ENCODE results near the gene L3MBTL4. TPM values are rescaled to one million over a fixed set of nuclear protein-coding genes. Genes with fewer than 3 reads are reported as not detected.

Gene L3MBTL4
- total and polyA plus RNA-seq, 7 donors, result 0.04 to 1.3 (median 0.22) TPM

- H3K27ac ChIP-seq, result no peak overlapping the region
- TF ChIP-seq CTCF (IDR thresholded peaks at IDR 0.05), result no peak
Observed at GRCh38 chr18:6370410-6370809, 44.3 kb downstream of the L3MBTL4 start.

DNA sequence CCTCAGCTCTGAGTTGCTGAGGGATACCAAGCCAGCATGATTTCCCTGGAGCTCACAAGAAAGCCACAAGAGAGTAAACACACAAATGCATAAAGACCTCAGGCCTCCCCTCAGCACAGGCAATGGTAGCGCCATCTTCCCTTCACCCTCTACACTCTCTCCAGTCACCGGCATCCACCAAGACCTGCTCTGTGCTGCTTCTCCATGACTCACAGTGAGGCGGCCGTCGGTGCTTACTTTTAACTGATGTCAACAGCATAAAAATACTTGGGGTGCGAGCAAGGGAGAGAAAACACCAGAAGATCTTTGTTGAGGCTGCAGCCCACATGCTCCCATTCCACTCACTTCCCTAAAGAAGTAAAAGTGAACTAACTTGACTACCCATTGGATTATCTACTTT, 46.7 kb downstream of the L3MBTL4 start:
- ATAC-seq, result no peak
- WGBS, 3 donors, result 96% methylated on average over 6 of the region's 6 CpGs
- intact Hi-C loops (cut with DNase I), result no loop called here
- TF ChIP-seq CTCF (IDR thresholded peaks at IDR 0.05), result no peak
- Histone ChIP-seq H3K4me1 (no peaks in the 10 kb centered on the region), H3K27me3 (ENCODE audit: insufficient read depth in 3 of 3, low read length in 2 of 3) (no peaks in the 10 kb centered on the region), H3K27ac (no peak overlapping the region), H3K4me3 (no peak overlapping the region), H3K9me3 (no peaks in the 10 kb centered on the region), H3K36me3 (ENCODE audit: insufficient read depth in 1 of 2, low read depth in 1 of 2) (no peaks in the 10 kb centered on the region)
- DNase-seq, result no peak

More at GRCh38 chr18:6370410-6370809, 44.3 kb downstream of the L3MBTL4 start:
- ATAC-seq (peak in 2 of 4 donors; percentile 51 to 65), DNase-seq (no peak)
- no peaks in the 10 kb centered on the region for H3K9me3 ChIP-seq
- no peak overlapping the region for H3K4me3 ChIP-seq
- peaks cover 0 to 2% (median 0%) of the 10 kb centered on the region in 3 donors for H3K27me3 ChIP-seq (ENCODE audit: insufficient read depth in 3 of 3, low read length in 2 of 3)
- 23 to 51% (median 28%) methylated on average over 8 of the region's 8 CpGs for WGBS, 3 donors
- no peaks in the 10 kb centered on the region for H3K36me3 ChIP-seq (ENCODE audit: insufficient read depth in 1 of 2, low read depth in 1 of 2)
- no peaks in the 10 kb centered on the region for H3K4me1 ChIP-seq
- intact Hi-C loops (cut with DNase I), result no loop called here

DNA sequence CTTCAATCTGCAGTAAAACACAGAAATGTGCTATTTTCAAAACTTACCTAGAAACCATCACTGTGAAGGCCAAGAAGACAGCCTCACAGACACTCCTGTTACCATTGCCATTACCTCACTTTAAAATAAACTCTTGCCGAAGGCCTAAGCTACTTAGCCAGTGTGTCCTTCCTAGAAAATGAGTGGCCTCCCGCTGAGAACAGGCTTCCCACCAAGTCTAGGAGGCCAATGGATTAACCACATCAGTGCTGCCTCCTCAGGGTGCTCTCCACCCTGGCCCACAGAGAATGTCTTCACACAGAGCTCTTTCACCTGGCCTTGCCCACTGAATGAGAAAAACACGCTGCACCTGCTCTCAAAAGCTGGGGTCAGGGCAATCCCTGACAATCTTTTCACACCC, 47.5 kb downstream of the L3MBTL4 start:
- Histone ChIP-seq H3K9me3 (no peaks in the 10 kb centered on the region), H3K4me3 (no peak overlapping the region), H3K27me3 (ENCODE audit: insufficient read depth in 3 of 3, low read length in 2 of 3) (no peaks in the 10 kb centered on the region), H3K36me3 (ENCODE audit: insufficient read depth in 1 of 2, low read depth in 1 of 2) (no peaks in the 10 kb centered on the region), H3K27ac (no peak overlapping the region), H3K4me1 (no peaks in the 10 kb centered on the region)
- no peak for TF ChIP-seq CTCF (IDR thresholded peaks at IDR 0.05)
- 63 to 82% (median 63%) methylated on average over 3 of the region's 3 CpGs for WGBS, 3 donors
- ATAC-seq (no peak), DNase-seq (no peak)
- intact Hi-C loops (cut with DNase I), result no loop called here

DNA sequence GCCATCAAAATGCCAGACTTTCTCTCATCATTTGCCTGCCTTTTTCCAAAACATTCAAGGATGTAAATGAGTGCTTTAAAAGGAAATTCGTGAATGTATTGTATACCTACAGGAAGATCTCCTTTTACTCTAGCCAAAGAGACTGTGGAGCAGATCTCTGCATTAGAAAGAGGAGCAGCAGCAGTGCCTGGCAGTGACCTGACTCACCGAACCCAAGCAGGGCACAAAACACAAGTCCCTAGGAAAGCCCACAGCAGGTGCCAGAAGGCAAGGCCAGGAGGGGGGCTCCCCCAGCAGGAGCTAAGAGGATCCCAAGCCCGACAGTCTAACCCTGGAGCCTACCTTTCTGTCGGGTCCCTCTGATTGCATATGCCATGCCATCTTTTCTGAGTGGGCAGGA, 47.9 kb downstream of the L3MBTL4 start:
- no peak for DNase-seq
- ATAC-seq, result no peak
- no peak overlapping the region for H3K4me3 ChIP-seq
- no peaks in the 10 kb centered on the region for H3K36me3 ChIP-seq (ENCODE audit: insufficient read depth in 1 of 2, low read depth in 1 of 2)
- no peak overlapping the region for H3K27ac ChIP-seq
- no peaks in the 10 kb centered on the region for H3K9me3 ChIP-seq
- TF ChIP-seq CTCF (IDR thresholded peaks at IDR 0.05), result no peak
- no peaks in the 10 kb centered on the region for H3K4me1 ChIP-seq
- H3K27me3 ChIP-seq (ENCODE audit: insufficient read depth in 3 of 3, low read length in 2 of 3), result no peaks in the 10 kb centered on the region
- intact Hi-C loops (cut with DNase I), result no loop called here
- 40 to 51% (median 41%) methylated on average over 4 of the region's 4 CpGs for WGBS, 3 donors

DNA sequence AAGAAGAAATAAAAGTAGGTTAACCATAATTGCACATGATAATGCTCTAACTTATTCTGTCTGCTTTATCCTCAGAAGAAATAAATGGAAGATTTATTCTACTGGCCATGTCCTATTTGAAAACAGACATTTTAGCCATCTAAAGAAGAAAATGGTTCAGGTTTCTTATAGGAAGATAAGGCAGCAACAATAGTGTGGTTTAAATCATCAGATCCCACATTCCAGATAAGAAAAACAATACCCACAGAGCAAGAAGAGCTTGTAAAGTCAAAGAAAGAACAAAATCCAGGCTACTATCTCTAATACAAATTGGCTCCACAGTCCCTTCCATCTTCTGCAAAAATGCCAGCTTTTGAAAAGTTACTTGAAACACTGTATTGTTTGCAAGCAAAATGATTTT, 49.3 kb downstream of the L3MBTL4 start:
- no peaks in the 10 kb centered on the region for H3K4me1 ChIP-seq
- no peaks in the 10 kb centered on the region for H3K9me3 ChIP-seq
- intact Hi-C loops (cut with DNase I), result no loop called here
- H3K36me3 ChIP-seq (ENCODE audit: insufficient read depth in 1 of 2, low read depth in 1 of 2), result no peaks in the 10 kb centered on the region
- ATAC-seq (no peak), DNase-seq (no peak)
- H3K27ac ChIP-seq, result no peak overlapping the region
- H3K4me3 ChIP-seq, result no peak overlapping the region
- no peaks in the 10 kb centered on the region for H3K27me3 ChIP-seq (ENCODE audit: insufficient read depth in 3 of 3, low read length in 2 of 3)
- no peak for TF ChIP-seq CTCF (IDR thresholded peaks at IDR 0.05)
